ENCODE results near the gene DCUN1D2.

Gene DCUN1D2

DNA sequence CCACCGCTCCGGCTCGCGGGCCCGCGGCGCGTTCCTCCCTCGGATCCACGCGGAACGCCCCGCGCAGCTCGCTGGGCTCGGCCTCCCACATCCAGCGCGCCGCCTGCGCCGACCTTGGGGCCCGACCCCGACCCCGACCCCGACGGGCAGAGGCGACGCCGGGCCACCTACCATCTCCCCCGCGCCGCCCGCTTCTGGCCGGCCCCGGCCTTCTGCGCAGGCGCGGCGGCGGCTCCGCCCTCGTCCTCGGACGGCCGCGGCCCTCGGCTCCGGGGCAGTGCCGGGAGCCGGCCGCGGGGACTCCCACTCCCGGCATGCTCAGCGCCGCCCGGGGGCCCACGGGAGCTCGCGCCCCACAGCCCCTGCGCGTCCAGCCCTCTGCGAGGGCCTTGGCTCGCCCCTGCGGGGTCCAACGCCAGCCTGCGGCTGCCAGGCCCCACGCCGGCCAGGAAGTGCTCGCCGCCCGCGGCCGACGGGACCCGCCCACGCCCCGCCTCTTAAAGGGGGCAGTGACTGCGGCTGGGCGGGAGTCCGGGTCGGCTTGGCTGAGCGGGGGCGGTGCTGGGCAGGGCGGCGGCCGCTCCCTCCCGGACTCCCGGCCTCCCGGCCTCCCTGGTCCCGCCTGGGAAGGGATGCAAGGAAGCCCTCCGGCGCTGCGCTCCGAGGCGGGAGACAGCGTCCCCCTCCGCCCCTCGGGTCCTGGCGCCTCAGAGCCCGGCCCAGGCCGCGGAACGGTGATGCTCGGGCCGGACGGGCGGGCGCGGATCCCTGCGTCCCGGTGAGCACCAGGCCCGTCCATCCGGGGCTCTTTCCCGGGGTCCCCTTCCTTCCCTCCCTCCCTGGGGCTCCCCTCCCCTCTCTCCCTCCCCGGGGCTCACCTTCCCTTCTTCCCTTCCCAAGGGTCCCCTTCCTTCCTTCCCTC is at the start of gene DCUN1D2:
TSS of gene DCUN1D2 (minus strand) at position 216 of the 922 bp plus-strand sequence. CDS start at position 174, 42 bp downstream.
- DNase-seq (ENCODE audit: low read depth) = peak; percentile 93
- H3K4me3 ChIP-seq (ENCODE audit: low read depth, low read length) = peak within 1 kb of the TSS; percentile 83
- TF ChIP-seq, protein P1, sequence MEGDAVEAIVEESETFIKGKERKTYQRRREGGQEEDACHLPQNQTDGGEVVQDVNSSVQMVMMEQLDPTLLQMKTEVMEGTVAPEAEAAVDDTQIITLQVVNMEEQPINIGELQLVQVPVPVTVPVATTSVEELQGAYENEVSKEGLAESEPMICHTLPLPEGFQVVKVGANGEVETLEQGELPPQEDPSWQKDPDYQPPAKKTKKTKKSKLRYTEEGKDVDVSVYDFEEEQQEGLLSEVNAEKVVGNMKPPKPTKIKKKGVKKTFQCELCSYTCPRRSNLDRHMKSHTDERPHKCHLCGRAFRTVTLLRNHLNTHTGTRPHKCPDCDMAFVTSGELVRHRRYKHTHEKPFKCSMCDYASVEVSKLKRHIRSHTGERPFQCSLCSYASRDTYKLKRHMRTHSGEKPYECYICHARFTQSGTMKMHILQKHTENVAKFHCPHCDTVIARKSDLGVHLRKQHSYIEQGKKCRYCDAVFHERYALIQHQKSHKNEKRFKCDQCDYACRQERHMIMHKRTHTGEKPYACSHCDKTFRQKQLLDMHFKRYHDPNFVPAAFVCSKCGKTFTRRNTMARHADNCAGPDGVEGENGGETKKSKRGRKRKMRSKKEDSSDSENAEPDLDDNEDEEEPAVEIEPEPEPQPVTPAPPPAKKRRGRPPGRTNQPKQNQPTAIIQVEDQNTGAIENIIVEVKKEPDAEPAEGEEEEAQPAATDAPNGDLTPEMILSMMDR (IDR thresholded peaks at IDR 0.05; ENCODE audit: low read depth, low read length, missing control alignments) = no peak
- in situ Hi-C loops (cut with HindIII; ENCODE audit: low sequenced_read_pairs) = no loop called here

DNA sequence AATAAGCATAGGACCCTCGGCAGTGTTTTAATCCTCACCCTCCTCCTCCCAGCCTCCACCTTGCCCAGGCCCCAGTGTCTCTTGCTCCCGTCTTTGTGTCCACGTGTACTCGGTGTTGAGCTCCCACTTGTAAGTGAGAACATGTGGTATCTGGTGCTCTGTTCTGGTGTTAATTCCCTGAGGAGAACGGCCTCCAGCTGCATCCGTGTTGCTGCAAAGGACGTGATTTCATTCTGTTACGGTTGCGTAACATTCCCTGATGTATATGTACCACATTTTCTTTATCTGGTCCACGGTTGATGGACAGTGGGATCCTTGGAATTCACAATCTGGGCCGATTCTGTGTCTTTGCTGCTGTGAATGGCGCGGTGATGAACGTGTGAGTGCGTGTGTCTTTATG is 49.3 kb upstream of the DCUN1D2 start:
- in situ Hi-C loops (cut with HindIII; ENCODE audit: low sequenced_read_pairs) = no loop called here
- no peak overlapping the region for H3K4me3 ChIP-seq (ENCODE audit: low read depth, low read length)
- DNase-seq (ENCODE audit: low read depth) = no peak
- TF ChIP-seq, protein P1 (IDR thresholded peaks at IDR 0.05; ENCODE audit: low read depth, low read length, missing control alignments) = no peak

DNA sequence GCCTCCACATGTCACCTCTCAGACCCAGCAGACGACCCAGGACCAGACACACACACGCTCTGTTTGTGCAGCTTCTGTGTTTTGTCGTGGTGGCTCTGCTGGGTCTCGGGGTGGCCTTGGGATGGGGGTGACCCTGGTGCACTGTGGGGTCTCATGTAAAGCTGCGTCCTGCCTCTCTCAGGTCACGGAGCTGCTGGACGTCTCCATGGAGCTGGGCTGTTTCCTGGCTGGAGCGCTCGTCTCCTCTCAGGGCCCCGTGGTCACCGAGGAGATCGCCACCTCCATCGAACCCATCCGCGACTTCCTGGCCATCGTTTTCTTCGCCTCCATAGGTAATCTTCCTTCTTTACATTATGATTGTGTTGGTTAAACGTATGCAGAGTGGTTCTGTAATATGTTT is 48.7 kb upstream of the DCUN1D2 start:
- in situ Hi-C loops (cut with HindIII; ENCODE audit: low sequenced_read_pairs) = no loop called here
- no peak overlapping the region for H3K4me3 ChIP-seq (ENCODE audit: low read depth, low read length)
- no peak for DNase-seq (ENCODE audit: low read depth)
- TF ChIP-seq, protein P1 (IDR thresholded peaks at IDR 0.05; ENCODE audit: low read depth, low read length, missing control alignments) = no peak

DNA sequence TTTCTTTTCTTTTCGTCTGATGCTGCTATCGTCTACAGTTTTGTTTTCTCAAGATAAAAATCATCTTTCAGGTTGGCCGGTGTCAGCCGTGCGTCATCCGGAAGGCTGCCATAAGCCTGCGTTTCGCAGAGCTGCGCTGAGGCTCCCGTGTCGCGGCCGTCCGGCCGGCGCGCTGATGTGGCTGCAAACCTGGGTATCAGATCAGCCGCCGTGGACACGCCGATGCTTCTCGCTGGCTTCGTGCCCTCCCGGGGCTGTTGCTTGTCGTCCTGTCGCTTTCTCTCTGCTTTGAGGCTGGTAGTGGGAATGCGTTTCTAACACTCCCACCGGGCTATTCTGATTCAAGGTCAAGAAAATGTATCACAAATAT is 48.2 kb upstream of the DCUN1D2 start:
- H3K4me3 ChIP-seq (ENCODE audit: low read depth, low read length) = no peak overlapping the region
- in situ Hi-C loops (cut with HindIII; ENCODE audit: low sequenced_read_pairs) = no loop called here

DNA sequence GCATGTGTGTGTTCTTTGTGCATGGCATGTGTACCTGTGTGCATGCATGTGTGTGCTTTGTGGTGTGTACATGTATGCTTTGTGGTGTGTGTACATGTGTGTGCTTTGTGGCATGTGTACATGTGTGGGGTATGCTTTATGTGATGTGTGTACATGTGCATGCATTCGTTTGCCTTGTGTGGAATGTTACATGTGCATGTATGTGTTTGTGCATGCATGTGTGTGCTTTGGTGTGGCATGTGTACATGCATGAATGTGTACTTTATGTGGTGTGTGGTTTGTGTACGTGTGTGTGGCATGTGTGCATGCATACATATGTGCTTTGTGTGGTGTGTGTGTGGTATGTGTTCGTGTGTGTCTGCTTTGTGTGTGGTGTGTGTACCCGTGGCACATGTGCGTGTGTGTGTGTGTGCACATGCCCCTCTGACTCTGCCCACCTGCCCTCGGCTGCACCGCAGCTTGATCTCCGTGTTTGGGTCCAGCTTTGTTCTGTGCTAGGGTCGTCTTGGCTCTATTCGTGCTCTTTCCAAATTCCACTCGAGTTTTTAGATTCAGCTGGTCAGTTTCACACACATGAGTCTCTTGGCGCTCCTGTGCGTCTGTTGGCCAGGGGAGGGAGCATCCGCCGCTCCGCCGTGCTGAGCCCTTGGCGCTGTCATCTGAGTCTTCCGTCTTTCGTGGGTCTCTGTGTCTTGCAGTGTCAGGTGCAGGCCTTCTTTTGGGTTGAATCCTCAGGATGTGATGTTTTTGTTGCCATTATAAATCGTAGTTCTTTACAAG is 47.6 kb upstream of the DCUN1D2 start:
- in situ Hi-C loops (cut with HindIII; ENCODE audit: low sequenced_read_pairs) = no loop called here
- TF ChIP-seq, protein P1 (IDR thresholded peaks at IDR 0.05; ENCODE audit: low read depth, low read length, missing control alignments) = no peak
- no peak overlapping the region for H3K4me3 ChIP-seq (ENCODE audit: low read depth, low read length)
- no peak for DNase-seq (ENCODE audit: low read depth)

More for the DNA sequence above, 48.2 kb upstream of the DCUN1D2 start:
- no peak for DNase-seq (ENCODE audit: low read depth)
- TF ChIP-seq, protein P1 (IDR thresholded peaks at IDR 0.05; ENCODE audit: low read depth, low read length, missing control alignments) = no peak

DNA sequence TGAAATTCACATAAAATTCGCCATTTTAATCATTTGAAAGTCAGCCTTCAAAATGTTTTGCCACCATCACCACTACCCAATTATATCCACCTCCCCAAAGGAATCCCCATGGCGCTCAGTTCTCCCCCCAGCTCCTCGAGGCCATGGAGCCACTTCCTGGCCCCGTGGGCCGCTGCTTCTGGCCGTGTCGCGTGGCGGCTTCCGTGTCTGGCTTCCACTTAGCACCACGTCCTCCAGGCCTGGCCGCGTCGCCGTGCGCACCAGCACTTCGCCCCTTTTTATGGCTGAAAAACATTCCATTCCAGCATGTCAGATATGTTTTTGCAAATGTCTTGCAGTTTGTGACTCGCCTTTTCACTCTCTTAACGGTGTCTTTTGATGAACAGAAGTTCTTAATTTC is 46.7 kb upstream of the DCUN1D2 start:
- in situ Hi-C loops (cut with HindIII; ENCODE audit: low sequenced_read_pairs) = no loop called here
- TF ChIP-seq, protein P1 (IDR thresholded peaks at IDR 0.05; ENCODE audit: low read depth, low read length, missing control alignments) = no peak
- no peak overlapping the region for H3K4me3 ChIP-seq (ENCODE audit: low read depth, low read length)
- DNase-seq (ENCODE audit: low read depth) = no peak
